Endothelial cell (in vitro differentiated cells): ENCODE data around the gene PNPLA8. TPM values are rescaled to one million over a fixed set of nuclear protein-coding genes. Genes with fewer than 3 reads are reported as not detected.

Experiments used
- DNase-seq: peaks from one replicate; pipeline ENCODE4 v3.0.0; 2021; ENCODE audit warnings: low spot score
- H3K27ac Mint-ChIP-seq: one replicate; pipeline ENCODE4 v1.8.0; 2021; ENCODE audit warnings: mixed read lengths, inconsistent platforms; ENCODE audit not compliant: unreplicated experiment
- H3K27me3 Mint-ChIP-seq: one replicate; pipeline ENCODE4 v1.8.0; 2021; ENCODE audit warnings: mild to moderate bottlenecking, moderate library complexity, mixed read lengths, inconsistent platforms; ENCODE audit not compliant: unreplicated experiment
- H3K36me3 Mint-ChIP-seq: one replicate; pipeline ENCODE4 v1.8.0; 2021; ENCODE audit warnings: mild to moderate bottlenecking, low read depth, mixed read lengths, inconsistent platforms; ENCODE audit not compliant: unreplicated experiment
- H3K4me1 Mint-ChIP-seq: one replicate; pipeline ENCODE4 v1.8.0; 2021; ENCODE audit warnings: mild to moderate bottlenecking, mixed read lengths, inconsistent platforms; ENCODE audit not compliant: unreplicated experiment
- H3K4me3 Mint-ChIP-seq: one replicate; pipeline ENCODE4 v1.8.0; 2021; ENCODE audit warnings: mild to moderate bottlenecking, mixed read lengths, inconsistent platforms; ENCODE audit not compliant: unreplicated experiment
- H3K9me3 Mint-ChIP-seq: one replicate; pipeline ENCODE4 v1.8.0; 2021; ENCODE audit warnings: mixed read lengths, inconsistent platforms; ENCODE audit not compliant: unreplicated experiment
- total RNA-seq: library from RNA; stranded (reverse); fragmentation: NEBNext Ultra II Directional; extraction: Animal tissue kit (Norgen Biotek cat#: 25700); gene quantifications from one replicate; pipeline ENCODE4 v1.2.1, GENCODE V29; 2021; ENCODE audit not compliant: unreplicated experiment
- TF ChIP-seq, protein P1 (sequence below): fragments of 200-600 bp; sonication (generic); IDR thresholded peaks from one replicate; pipeline ENCODE4 v1.5.0; 2021; ENCODE audit warnings: antibody characterized with exemption; ENCODE audit not compliant: unreplicated experiment

Gene PNPLA8
- total RNA-seq, 1 donor from 2014 or later: 15.6 TPM

- TF ChIP-seq, protein P1, sequence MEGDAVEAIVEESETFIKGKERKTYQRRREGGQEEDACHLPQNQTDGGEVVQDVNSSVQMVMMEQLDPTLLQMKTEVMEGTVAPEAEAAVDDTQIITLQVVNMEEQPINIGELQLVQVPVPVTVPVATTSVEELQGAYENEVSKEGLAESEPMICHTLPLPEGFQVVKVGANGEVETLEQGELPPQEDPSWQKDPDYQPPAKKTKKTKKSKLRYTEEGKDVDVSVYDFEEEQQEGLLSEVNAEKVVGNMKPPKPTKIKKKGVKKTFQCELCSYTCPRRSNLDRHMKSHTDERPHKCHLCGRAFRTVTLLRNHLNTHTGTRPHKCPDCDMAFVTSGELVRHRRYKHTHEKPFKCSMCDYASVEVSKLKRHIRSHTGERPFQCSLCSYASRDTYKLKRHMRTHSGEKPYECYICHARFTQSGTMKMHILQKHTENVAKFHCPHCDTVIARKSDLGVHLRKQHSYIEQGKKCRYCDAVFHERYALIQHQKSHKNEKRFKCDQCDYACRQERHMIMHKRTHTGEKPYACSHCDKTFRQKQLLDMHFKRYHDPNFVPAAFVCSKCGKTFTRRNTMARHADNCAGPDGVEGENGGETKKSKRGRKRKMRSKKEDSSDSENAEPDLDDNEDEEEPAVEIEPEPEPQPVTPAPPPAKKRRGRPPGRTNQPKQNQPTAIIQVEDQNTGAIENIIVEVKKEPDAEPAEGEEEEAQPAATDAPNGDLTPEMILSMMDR: no peak
- Mint-ChIP-seq H3K36me3 (peaks cover 7% of the 10 kb centered on the region), H3K9me3 (no peaks in the 10 kb centered on the region), H3K4me3 (peak within 1 kb of the TSS; percentile 99), H3K27me3 (peaks cover 7% of the 10 kb centered on the region), H3K4me1 (peaks cover 22% of the 10 kb centered on the region), H3K27ac (peak within 1 kb of the TSS; percentile 99)
- DNase-seq: peak; percentile 98
These were observed 43.6 kb upstream of the PNPLA8 start, which contains the start of the genes DNAJB9 and THAP5 for GRCh38 chr7:108569381-108570145. Gene DNAJB9 (plus strand): TSS chr7:108569874. CDS start chr7:108571727, 1,853 bp downstream. Gene THAP5 (minus strand): TSS chr7:108569706. CDS start chr7:108569569, 137 bp downstream.

DNA sequence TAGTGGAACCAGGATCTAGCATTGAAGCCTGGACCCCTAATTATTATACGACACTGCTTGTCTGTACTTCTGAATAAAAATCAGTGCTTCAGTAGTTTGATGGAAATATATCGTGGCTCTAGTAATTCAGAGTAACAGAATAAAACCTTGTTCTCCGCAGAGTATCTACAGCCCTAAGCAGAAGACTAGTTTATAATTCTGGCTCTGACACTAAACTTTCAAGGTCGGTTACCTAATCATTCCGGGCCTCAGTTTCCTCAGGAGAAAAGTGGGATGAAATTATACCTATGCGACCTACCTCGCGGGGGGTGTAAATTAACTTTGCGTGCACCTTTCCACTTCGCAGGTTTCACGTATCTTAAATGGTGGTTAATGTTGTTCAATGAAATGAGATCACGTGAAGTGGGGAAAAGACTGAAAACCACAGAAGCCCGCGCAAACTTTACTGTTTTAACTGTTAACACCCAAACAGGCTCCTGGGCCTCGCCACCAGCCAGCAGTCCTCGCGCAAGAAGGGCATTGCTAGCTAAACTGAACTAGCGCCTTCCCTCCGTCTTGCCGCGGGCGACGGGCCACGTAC, 43.0 kb upstream of the PNPLA8 start:
- Mint-ChIP-seq H3K27me3 (peaks cover 7% of the 10 kb centered on the region), H3K4me3 (peak overlapping the region; percentile 99), H3K36me3 (peaks cover 11% of the 10 kb centered on the region), H3K9me3 (no peaks in the 10 kb centered on the region), H3K27ac (peak overlapping the region; percentile 99), H3K4me1 (peaks cover 22% of the 10 kb centered on the region)
- no peak for DNase-seq
- TF ChIP-seq, protein P1: no peak

- TF ChIP-seq, protein P1: no peak
- DNase-seq: no peak
- no peaks in the 10 kb centered on the region for H3K9me3 Mint-ChIP-seq
- peaks cover 7% of the 10 kb centered on the region for H3K27me3 Mint-ChIP-seq
- H3K27ac Mint-ChIP-seq: peak overlapping the region; percentile 68
- H3K4me1 Mint-ChIP-seq: peaks cover 17% of the 10 kb centered on the region
- H3K36me3 Mint-ChIP-seq: peaks cover 16% of the 10 kb centered on the region
- H3K4me3 Mint-ChIP-seq: no peak overlapping the region
These were observed 40.1 kb upstream of the PNPLA8 start for GRCh38 chr7:108565987-108566386.

GRCh38 chr7:108561047-108561619, 35.2 kb upstream of the PNPLA8 start:
- H3K4me3 Mint-ChIP-seq: no peak overlapping the region
- H3K36me3 Mint-ChIP-seq: peaks cover 26% of the 10 kb centered on the region
- no peaks in the 10 kb centered on the region for H3K4me1 Mint-ChIP-seq
- peaks cover 8% of the 10 kb centered on the region for H3K9me3 Mint-ChIP-seq
- no peak for DNase-seq
- H3K27me3 Mint-ChIP-seq: peaks cover 1% of the 10 kb centered on the region
- H3K27ac Mint-ChIP-seq: no peak overlapping the region
- TF ChIP-seq, protein P1: no peak

- TF ChIP-seq, protein P1: no peak
- Mint-ChIP-seq H3K27ac (no peak overlapping the region), H3K9me3 (peaks cover 8% of the 10 kb centered on the region), H3K36me3 (peaks cover 24% of the 10 kb centered on the region), H3K4me3 (no peak overlapping the region), H3K27me3 (peaks cover 1% of the 10 kb centered on the region), H3K4me1 (no peaks in the 10 kb centered on the region)
- no peak for DNase-seq
These were observed 33.3 kb upstream of the PNPLA8 start for GRCh38 chr7:108559253-108559652.
